Measurements from ENCODE around the gene EFEMP1. TPM values are rescaled to one million over a fixed set of nuclear protein-coding genes. Genes with fewer than 3 reads are reported as not detected.

Gene EFEMP1
- total and polyA plus RNA-seq, 2 experiments from 2014 or later = 54.6 to 63.4 TPM

- H2AFZ ChIP-seq = no peak overlapping the region
- H3K4me3 ChIP-seq = no peak overlapping the region
- H3K4me2 ChIP-seq = no peak overlapping the region
- no peak for TF ChIP-seq EZH2phosphoT487 (IDR thresholded peaks at IDR 0.05; ENCODE audit: low read depth, severe bottlenecking, unreplicated experiment)
- TF ChIP-seq EZH2 (IDR thresholded peaks at IDR 0.05; ENCODE audit: borderline replicate concordance) = no peak
- TF ChIP-seq CTCF (IDR thresholded peaks at IDR 0.05; ENCODE audit: poor library complexity) = no peak
- H3K9me3 ChIP-seq (ENCODE audit: low read depth) = no peaks in the 10 kb centered on the region
- H3K36me3 ChIP-seq (replicated peaks; ENCODE audit: insufficient read depth, low read depth) = no peaks in the 10 kb centered on the region
- H3K9me2 ChIP-seq (replicated peaks; ENCODE audit: insufficient read depth) = no peaks in the 10 kb centered on the region
- WGBS (ENCODE audit: low lambda C conversion rate, missing lambda C conversion rate) = 81% methylated on average over 2 of the region's 2 CpGs
- no peak for DNase-seq (ENCODE audit: low spot score)
- no peaks in the 10 kb centered on the region for H4K20me1 ChIP-seq (ENCODE audit: insufficient read depth, poor library complexity, severe bottlenecking)
- no peaks in the 10 kb centered on the region for H3K4me1 ChIP-seq (ENCODE audit: insufficient read depth)
- H3K27me3 ChIP-seq = no peaks in the 10 kb centered on the region
- H3K79me2 ChIP-seq = no peaks in the 10 kb centered on the region
- H3K27ac ChIP-seq = no peak overlapping the region
Measured at GRCh38 chr2:55887351-55887750, 36.2 kb downstream of the EFEMP1 start.

- Histone ChIP-seq H3K27ac (no peak overlapping the region), H3K4me2 (no peak overlapping the region), H3K9me2 (replicated peaks; ENCODE audit: insufficient read depth) (no peaks in the 10 kb centered on the region), H2AFZ (no peak overlapping the region), H3K4me1 (ENCODE audit: insufficient read depth) (no peaks in the 10 kb centered on the region), H4K20me1 (ENCODE audit: insufficient read depth, poor library complexity, severe bottlenecking) (no peaks in the 10 kb centered on the region), H3K79me2 (no peaks in the 10 kb centered on the region), H3K36me3 (replicated peaks; ENCODE audit: insufficient read depth, low read depth) (no peaks in the 10 kb centered on the region), H3K9me3 (ENCODE audit: low read depth) (no peaks in the 10 kb centered on the region), H3K4me3 (no peak overlapping the region), H3K27me3 (no peaks in the 10 kb centered on the region)
- no peak for DNase-seq (ENCODE audit: low spot score)
- TF ChIP-seq EZH2phosphoT487 (IDR thresholded peaks at IDR 0.05; ENCODE audit: low read depth, severe bottlenecking, unreplicated experiment) (no peak), CTCF (IDR thresholded peaks at IDR 0.05; ENCODE audit: poor library complexity) (no peak), EZH2 (IDR thresholded peaks at IDR 0.05; ENCODE audit: borderline replicate concordance) (no peak)
Measured at GRCh38 chr2:55885944-55886281, 37.7 kb downstream of the EFEMP1 start.

- no peaks in the 10 kb centered on the region for H3K36me3 ChIP-seq (replicated peaks; ENCODE audit: insufficient read depth, low read depth)
- no peaks in the 10 kb centered on the region for H4K20me1 ChIP-seq (ENCODE audit: insufficient read depth, poor library complexity, severe bottlenecking)
- peak; percentile 38 for DNase-seq (ENCODE audit: low spot score)
- TF ChIP-seq EZH2 (IDR thresholded peaks at IDR 0.05; ENCODE audit: borderline replicate concordance) (no peak), EZH2phosphoT487 (IDR thresholded peaks at IDR 0.05; ENCODE audit: low read depth, severe bottlenecking, unreplicated experiment) (no peak), CTCF (IDR thresholded peaks at IDR 0.05; ENCODE audit: poor library complexity) (no peak)
- H3K27me3 ChIP-seq = no peaks in the 10 kb centered on the region
- H3K9me3 ChIP-seq (ENCODE audit: low read depth) = no peaks in the 10 kb centered on the region
- H3K4me1 ChIP-seq (ENCODE audit: insufficient read depth) = no peaks in the 10 kb centered on the region
- no peak overlapping the region for H2AFZ ChIP-seq
- 85% methylated on average over 11 of the region's 11 CpGs for WGBS (ENCODE audit: low lambda C conversion rate, missing lambda C conversion rate)
- H3K4me3 ChIP-seq = no peak overlapping the region
- H3K79me2 ChIP-seq = no peaks in the 10 kb centered on the region
- no peak overlapping the region for H3K4me2 ChIP-seq
- peak overlapping the region; percentile 75 for H3K27ac ChIP-seq
- no peaks in the 10 kb centered on the region for H3K9me2 ChIP-seq (replicated peaks; ENCODE audit: insufficient read depth)
Measured at GRCh38 chr2:55885127-55885943, 38.2 kb downstream of the EFEMP1 start.

Measured in hepatocyte (in vitro differentiated cells).